Endothelial cell (in vitro differentiated cells): ENCODE data around the gene ASCC1. TPM values are rescaled to one million over a fixed set of nuclear protein-coding genes. Genes with fewer than 3 reads are reported as not detected.

Experiments used
- DNase-seq: peaks from one replicate; pipeline ENCODE4 v3.0.0; 2021; ENCODE audit warnings: low spot score
- H3K27ac Mint-ChIP-seq: one replicate; pipeline ENCODE4 v1.8.0; 2021; ENCODE audit warnings: mixed read lengths, inconsistent platforms; ENCODE audit not compliant: unreplicated experiment
- H3K27me3 Mint-ChIP-seq: one replicate; pipeline ENCODE4 v1.8.0; 2021; ENCODE audit warnings: mild to moderate bottlenecking, moderate library complexity, mixed read lengths, inconsistent platforms; ENCODE audit not compliant: unreplicated experiment
- H3K36me3 Mint-ChIP-seq: one replicate; pipeline ENCODE4 v1.8.0; 2021; ENCODE audit warnings: mild to moderate bottlenecking, low read depth, mixed read lengths, inconsistent platforms; ENCODE audit not compliant: unreplicated experiment
- H3K4me1 Mint-ChIP-seq: one replicate; pipeline ENCODE4 v1.8.0; 2021; ENCODE audit warnings: mild to moderate bottlenecking, mixed read lengths, inconsistent platforms; ENCODE audit not compliant: unreplicated experiment
- H3K4me3 Mint-ChIP-seq: one replicate; pipeline ENCODE4 v1.8.0; 2021; ENCODE audit warnings: mild to moderate bottlenecking, mixed read lengths, inconsistent platforms; ENCODE audit not compliant: unreplicated experiment
- H3K9me3 Mint-ChIP-seq: one replicate; pipeline ENCODE4 v1.8.0; 2021; ENCODE audit warnings: mixed read lengths, inconsistent platforms; ENCODE audit not compliant: unreplicated experiment
- CTCF ChIP-seq: fragments of 200-600 bp; sonication (generic); IDR thresholded peaks from one replicate; pipeline ENCODE4 v1.5.0; 2021; ENCODE audit warnings: antibody characterized with exemption; ENCODE audit not compliant: unreplicated experiment
- total RNA-seq: library from RNA; stranded (reverse); fragmentation: NEBNext Ultra II Directional; extraction: Animal tissue kit (Norgen Biotek cat#: 25700); gene quantifications from one replicate; pipeline ENCODE4 v1.2.1, GENCODE V29; 2021; ENCODE audit not compliant: unreplicated experiment

ASCC1 gene
- total RNA-seq, 1 donor from 2014 or later: 32.1 TPM

GRCh38 chr10:72085166-72085565 lies 130.9 kb downstream of the ASCC1 start:
- H3K4me1 Mint-ChIP-seq: peaks cover 19% of the 10 kb centered on the region
- no peak for TF ChIP-seq CTCF
- H3K36me3 Mint-ChIP-seq: peaks cover 7% of the 10 kb centered on the region
- DNase-seq: no peak
- H3K9me3 Mint-ChIP-seq: no peaks in the 10 kb centered on the region
- peaks cover 21% of the 10 kb centered on the region for H3K27me3 Mint-ChIP-seq
- no peak overlapping the region for H3K27ac Mint-ChIP-seq
- H3K4me3 Mint-ChIP-seq: no peak overlapping the region

- Mint-ChIP-seq H3K36me3 (peaks cover 7% of the 10 kb centered on the region), H3K4me1 (peaks cover 14% of the 10 kb centered on the region), H3K27ac (peak overlapping the region; percentile 18), H3K27me3 (peaks cover 20% of the 10 kb centered on the region), H3K4me3 (no peak overlapping the region), H3K9me3 (no peaks in the 10 kb centered on the region)
- no peak for TF ChIP-seq CTCF
- DNase-seq: no peak
Measured at GRCh38 chr10:72083790-72084459, 132.2 kb downstream of the ASCC1 start.

- Mint-ChIP-seq H3K9me3 (no peaks in the 10 kb centered on the region), H3K27me3 (peaks cover 15% of the 10 kb centered on the region), H3K27ac (peak overlapping the region; percentile 18), H3K4me1 (peaks cover 10% of the 10 kb centered on the region), H3K36me3 (peaks cover 7% of the 10 kb centered on the region), H3K4me3 (no peak overlapping the region)
- TF ChIP-seq CTCF: no peak
- no peak for DNase-seq
Measured at GRCh38 chr10:72082856-72083789, 133.0 kb downstream of the ASCC1 start.

GRCh38 chr10:72081772-72082590 lies 134.1 kb downstream of the ASCC1 start:
- Mint-ChIP-seq H3K27me3 (peaks cover 15% of the 10 kb centered on the region), H3K4me1 (peaks cover 10% of the 10 kb centered on the region), H3K4me3 (no peak overlapping the region), H3K36me3 (peaks cover 7% of the 10 kb centered on the region), H3K9me3 (no peaks in the 10 kb centered on the region), H3K27ac (no peak overlapping the region)
- no peak for DNase-seq
- no peak for TF ChIP-seq CTCF
